DOHH2 (cell line): ENCODE results near the gene NBDY.

Source experiments
- CTCF ChIP-seq: fragments of 200-600 bp; sonication (generic); IDR thresholded peaks from one replicate; pipeline ENCODE4 v1.5.1; 2014; ENCODE audit warnings: antibody characterized with exemption, mild to moderate bottlenecking, low read depth, low read length; ENCODE audit not compliant: poor library complexity, severe bottlenecking
- EZH2phosphoT487 ChIP-seq: fragments of 200-600 bp; sonication (generic); IDR thresholded peaks from 2 replicates; pipeline ENCODE4 v1.6.1; 2017; ENCODE audit warnings: borderline replicate concordance, mild to moderate bottlenecking, antibody characterized with exemption, low read length, moderate library complexity, mixed read lengths

DNA sequence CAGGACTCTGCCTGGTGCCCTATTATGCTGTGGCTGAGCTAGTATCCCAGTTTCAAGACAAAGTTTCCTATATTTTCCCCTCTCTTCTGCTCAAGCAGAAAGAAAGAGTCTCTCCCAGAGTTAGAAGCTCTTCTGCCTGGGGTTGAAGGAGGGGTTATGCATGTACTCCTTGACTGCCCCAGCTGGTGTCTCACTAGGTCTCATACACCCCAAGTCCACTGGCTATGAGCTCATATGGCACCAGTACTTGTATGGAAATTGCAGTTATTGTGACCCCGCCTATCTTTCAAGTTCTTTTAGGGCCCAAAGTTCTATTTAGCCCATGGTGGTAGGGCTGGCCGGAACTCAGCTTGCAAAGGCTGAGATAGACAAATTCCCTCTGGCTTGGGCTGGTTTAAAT lies 131.8 kb downstream of the NBDY start:
- TF ChIP-seq CTCF, result no peak
- TF ChIP-seq EZH2phosphoT487, result no peak
